Stomach (tissue), 4 donors: ENCODE measurements around the gene KRTAP9-7.

Experiments
- CTCF ChIP-seq, 7 experiments: fragments of 450-650 bp in 4 of 7; fragments of 200-600 bp in 3 of 7; sonication (generic) in 3 of 7; IDR thresholded peaks; one replicate each; pipeline ENCODE4 v1.5.1; 2016 to 2019; ENCODE audit warnings: antibody characterized with exemption in 7 of 7, control low read depth in 2 of 7, mild to moderate bottlenecking in 1 of 7
- POLR2A ChIP-seq, 4 donors: fragments of 450-650 bp; IDR thresholded peaks; one replicate each; pipeline ENCODE4 v1.6.1; 2016; ENCODE audit warnings: antibody characterized with exemption in 4 of 4, control low read depth in 2 of 4, mild to moderate bottlenecking in 1 of 4, moderate library complexity in 1 of 4

- TF ChIP-seq POLR2A (IDR thresholded peaks at IDR 0.05): no peak
- no peak for TF ChIP-seq CTCF (IDR thresholded peaks at IDR 0.05)
Observed at GRCh38 chr17:41278176-41278955, 2.9 kb downstream of the KRTAP9-7 start.
